Ramos (cell line): ENCODE measurements around the gene SMOC2.

ENCODE experiments used
- in situ Hi-C: fragments of 300-500 bp; cut with MboI; formaldehyde crosslinking; loops from one replicate; pipeline ENCODE4 v1.14.3; 2022; ENCODE audit warnings: low sequenced_read_pairs; ENCODE audit not compliant: unreplicated experiment

SMOC2 gene

GRCh38 chr6:168440520-168441433 is at the start of gene SMOC2:
SMOC2 (plus strand) TSS chr6:168441184; CDS start chr6:168441371, 187 bp downstream.
- in situ Hi-C loops = no loop called here

- in situ Hi-C loops = no loop called here
Observed at GRCh38 chr6:168393126-168393870, 47.7 kb upstream of the SMOC2 start.

- in situ Hi-C loops = no loop called here
Observed at GRCh38 chr6:168394606-168395005, 46.4 kb upstream of the SMOC2 start.

- in situ Hi-C loops = no loop called here
Observed at GRCh38 chr6:168395983-168396382, 45.0 kb upstream of the SMOC2 start.

- in situ Hi-C loops = no loop called here
Observed at GRCh38 chr6:168396561-168396960, 44.4 kb upstream of the SMOC2 start.

GRCh38 chr6:168397012-168397411 is 44.0 kb upstream of the SMOC2 start:
- in situ Hi-C loops = no loop called here

- in situ Hi-C loops = no loop called here
Observed at GRCh38 chr6:168400037-168400436, 40.9 kb upstream of the SMOC2 start.

GRCh38 chr6:168403370-168404005 is 37.5 kb upstream of the SMOC2 start:
- in situ Hi-C loops = no loop called here

- in situ Hi-C loops = no loop called here
Observed at GRCh38 chr6:168404560-168404959, 36.4 kb upstream of the SMOC2 start.

- in situ Hi-C loops = no loop called here
Observed at GRCh38 chr6:168407842-168408241, 33.1 kb upstream of the SMOC2 start.

- in situ Hi-C loops = no loop called here
Observed at GRCh38 chr6:168408504-168409136, 32.4 kb upstream of the SMOC2 start.

- in situ Hi-C loops = no loop called here
Observed at GRCh38 chr6:168410035-168410434, 30.9 kb upstream of the SMOC2 start.

- in situ Hi-C loops = no loop called here
Observed at GRCh38 chr6:168410554-168411011, 30.4 kb upstream of the SMOC2 start.

- in situ Hi-C loops = no loop called here
Observed at GRCh38 chr6:168411130-168411529, 29.9 kb upstream of the SMOC2 start.

GRCh38 chr6:168411793-168412192 is 29.2 kb upstream of the SMOC2 start:
- in situ Hi-C loops = no loop called here

GRCh38 chr6:168412456-168412855 is 28.5 kb upstream of the SMOC2 start:
- in situ Hi-C loops = no loop called here

GRCh38 chr6:168413018-168413720 is 27.8 kb upstream of the SMOC2 start:
- in situ Hi-C loops = no loop called here

- in situ Hi-C loops = no loop called here
Observed at GRCh38 chr6:168413856-168414255, 27.1 kb upstream of the SMOC2 start.

GRCh38 chr6:168414336-168415097 is 26.5 kb upstream of the SMOC2 start:
- in situ Hi-C loops = no loop called here
